H1 (cell line): ENCODE results near the gene TXN2. TPM values are rescaled to one million over a fixed set of nuclear protein-coding genes. Genes with fewer than 3 reads are reported as not detected.

Experiments
- CEBPB ChIP-seq: IDR thresholded peaks from 2 replicates; pipeline ENCODE4 v1.6.1; 2012; ENCODE audit warnings: low read depth, low read length
- RAD21 ChIP-seq, 2 experiments: IDR thresholded peaks in 1 of 2; conservative IDR thresholded peaks in 1 of 2; 2 replicates each; pipeline ENCODE4 v1.6.1; 2011; ENCODE audit warnings: low read depth in 2 of 2, low read length in 2 of 2, improper control_type of control experiment in 1 of 2, inconsistent platforms in 1 of 2, mild to moderate bottlenecking in 1 of 2, moderate library complexity in 1 of 2
- polyA plus RNA-seq, 7 experiments: library from polyadenylated mRNA; depleted of rRNA in 3 of 7; stranded (reverse) in 5 of 7; unstranded in 2 of 7; fragments of >200 nt in 5 of 7; fragments of 200-250 nt in 2 of 7; gene quantifications; 1 replicate in 5 of 7; 2 replicates in 1 of 7; 4 replicates in 1 of 7; pipeline versions ENCODE4 v1.2.1 to v1.2.3, GENCODE V29; 2011 to 2013; ENCODE audit warnings: missing spikeins in 2 of 7, mixed read lengths in 2 of 7
- total RNA-seq: library from RNA; stranded (reverse); fragmentation: NEBNext Ultra II Directional; extraction: Animal tissue kit (Norgen Biotek cat#: 25700); gene quantifications from 2 replicates; pipeline ENCODE4 v1.2.1, GENCODE V29; 2021

The TXN2 gene
- total and polyA plus RNA-seq, 2 of the 8 experiments (the other 6 are each of a cell fraction or from before 2014, with no cell fraction given): 47.5 to 116 TPM

GRCh38 chr22:36481393-36482168 lies at the start of gene TXN2 (continued):
- TF ChIP-seq RAD21 (IDR thresholded peaks at IDR 0.05 in 1 of 2, conservative IDR thresholded peaks at IDR 0.05 in 1 of 2; ENCODE audit: low read depth in 2 of 2, low read length in 2 of 2): no peak
- TF ChIP-seq CEBPB: no peak
